GM12801 (cell line): ENCODE data around the gene ZBTB6.

Source experiments
- CTCF ChIP-seq: IDR thresholded peaks from one replicate; pipeline ENCODE4 v1.5.1; 2011; ENCODE audit warnings: control low read depth; ENCODE audit not compliant: insufficient read length; ENCODE audit errors: extremely low read depth

The ZBTB6 gene

GRCh38 chr9:122912964-122913673 is at the start of gene ZBTB6:
Gene ZBTB6, minus strand, starts transcription at chr9:122913323. Its CDS starts 1,251 bp downstream, at chr9:122912072.
- no peak for TF ChIP-seq CTCF

- no peak for TF ChIP-seq CTCF
Observed at GRCh38 chr9:122961139-122961538, 48.0 kb upstream of the ZBTB6 start.

GRCh38 chr9:122955961-122956360 is 42.8 kb upstream of the ZBTB6 start:
- no peak for TF ChIP-seq CTCF

GRCh38 chr9:122954253-122954691 is 41.1 kb upstream of the ZBTB6 start:
- TF ChIP-seq CTCF = no peak

- TF ChIP-seq CTCF = no peak
Observed at GRCh38 chr9:122951056-122951455, 37.9 kb upstream of the ZBTB6 start.

- no peak for TF ChIP-seq CTCF
Observed at GRCh38 chr9:122950263-122950662, 37.1 kb upstream of the ZBTB6 start.

GRCh38 chr9:122949696-122950095 is 36.6 kb upstream of the ZBTB6 start:
- no peak for TF ChIP-seq CTCF

GRCh38 chr9:122948313-122948712 is 35.2 kb upstream of the ZBTB6 start:
- TF ChIP-seq CTCF = no peak
